Measurements from ENCODE around the gene CGRRF1. TPM values are rescaled to one million over a fixed set of nuclear protein-coding genes. Genes with fewer than 3 reads are reported as not detected.

CGRRF1 gene
- polyA plus RNA-seq, 1 donor = 16.0 TPM

DNA sequence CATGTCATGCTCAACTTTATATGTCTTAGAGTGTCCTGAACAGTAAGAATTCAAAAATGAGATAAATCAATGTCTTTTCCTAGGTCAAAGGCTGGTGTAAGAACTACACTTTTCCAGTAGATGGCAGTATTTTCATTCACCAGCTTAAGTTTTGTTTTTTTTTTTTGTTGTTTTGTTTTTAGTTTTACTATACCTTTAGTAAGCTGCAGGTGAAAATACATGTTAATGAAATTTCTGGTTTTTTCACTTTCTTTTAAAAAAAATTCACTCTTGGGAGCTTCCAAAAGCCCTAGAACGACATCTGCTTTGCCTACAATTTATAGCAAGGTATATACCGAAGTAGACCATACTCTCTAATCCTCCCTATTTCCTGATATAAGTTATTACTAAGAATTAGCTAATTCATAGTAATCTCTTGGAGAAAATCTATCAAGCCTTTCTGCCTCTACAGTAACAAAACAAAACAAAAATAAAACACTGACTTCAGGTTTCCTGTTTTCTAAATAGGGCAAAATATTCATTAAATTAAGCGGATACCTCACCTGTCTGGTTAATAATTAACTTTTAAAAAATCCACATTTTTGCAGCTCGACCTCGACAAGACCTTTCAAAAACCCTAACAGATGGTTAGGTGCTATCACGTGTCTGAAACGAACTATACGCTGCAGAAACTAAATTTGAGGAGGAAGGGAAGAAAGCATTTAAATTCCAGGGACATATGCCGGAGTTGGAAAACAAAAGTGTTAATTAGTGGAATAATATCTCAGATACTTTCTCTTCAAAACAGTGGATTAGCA, 54.6 kb downstream of the CGRRF1 start:
- Histone ChIP-seq H3K4me1 (ENCODE audit: control insufficient read depth, insufficient read depth, low read length) (no peaks in the 10 kb centered on the region), H3K36me3 (ENCODE audit: control insufficient read depth, insufficient read depth, low read length) (no peaks in the 10 kb centered on the region), H3K27me3 (ENCODE audit: control insufficient read depth, insufficient read depth, low read length) (no peaks in the 10 kb centered on the region), H3K9me3 (ENCODE audit: control insufficient read depth, low read depth, low read length) (no peaks in the 10 kb centered on the region), H3K4me3 (ENCODE audit: low read length) (peak overlapping the region; percentile 90), H3K27ac (ENCODE audit: low read length) (peak overlapping the region; percentile 100)
- WGBS (ENCODE audit: insufficient coverage, low lambda C conversion rate) = 0% methylated on average over 3 of the region's 9 CpGs
- peak in 1 of 2 donors; percentile 69 for DNase-seq

DNA sequence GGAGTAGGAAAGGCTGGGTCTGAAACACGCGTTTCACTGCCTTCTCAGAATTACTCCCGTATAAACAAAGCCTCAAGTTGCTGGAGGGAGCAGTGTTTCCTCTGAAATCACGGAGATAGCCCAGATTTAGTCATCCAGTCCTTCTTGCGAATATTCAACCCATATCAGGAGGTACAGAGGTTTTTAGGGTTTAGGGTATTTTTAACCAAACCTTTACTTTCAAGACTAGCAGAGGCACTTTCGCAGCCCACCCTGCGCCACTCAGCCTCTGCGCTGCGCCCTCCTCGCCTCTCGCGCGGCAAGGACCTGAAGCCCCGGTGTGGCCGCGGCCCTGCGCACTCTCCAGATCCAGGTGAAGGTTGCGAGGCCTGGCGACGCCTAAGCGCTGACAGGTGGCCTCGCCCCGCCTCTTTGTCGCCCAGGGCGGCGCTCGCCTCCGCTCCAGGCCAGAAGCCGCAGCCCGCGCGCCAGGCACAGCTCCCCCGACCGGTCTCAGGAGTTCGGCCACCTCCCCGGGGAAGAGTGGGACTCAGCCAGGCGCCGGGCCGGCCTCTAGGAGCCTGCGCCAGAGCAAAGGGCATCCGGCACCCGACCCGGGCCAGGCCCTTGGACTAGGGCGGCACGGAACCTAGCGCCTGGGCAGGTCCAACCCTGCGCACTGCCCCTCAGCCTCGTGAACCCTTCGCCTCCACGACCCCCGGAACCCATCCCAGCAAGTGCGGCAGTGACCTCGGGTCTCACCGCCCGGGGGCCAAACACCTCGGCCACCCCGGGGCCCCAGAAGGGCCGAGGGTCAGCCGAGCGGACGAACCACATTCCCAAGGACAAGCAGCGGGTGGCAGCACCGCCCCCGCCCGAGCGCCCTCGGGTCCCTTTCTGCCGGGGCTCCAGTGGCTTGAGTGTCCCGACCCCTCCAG, 55.4 kb downstream of the CGRRF1 start:
- peak; percentile 78 to 88 for DNase-seq
- no peaks in the 10 kb centered on the region for H3K9me3 ChIP-seq (ENCODE audit: control insufficient read depth, low read depth, low read length)
- H3K36me3 ChIP-seq (ENCODE audit: control insufficient read depth, insufficient read depth, low read length) = no peaks in the 10 kb centered on the region
- H3K27ac ChIP-seq (ENCODE audit: low read length) = peak overlapping the region; percentile 100
- no peaks in the 10 kb centered on the region for H3K4me1 ChIP-seq (ENCODE audit: control insufficient read depth, insufficient read depth, low read length)
- no CpG with 5 or more reads among the region's 69 CpGs for WGBS (ENCODE audit: insufficient coverage, low lambda C conversion rate)
- H3K27me3 ChIP-seq (ENCODE audit: control insufficient read depth, insufficient read depth, low read length) = no peaks in the 10 kb centered on the region
- peak overlapping the region; percentile 90 for H3K4me3 ChIP-seq (ENCODE audit: low read length)

DNA sequence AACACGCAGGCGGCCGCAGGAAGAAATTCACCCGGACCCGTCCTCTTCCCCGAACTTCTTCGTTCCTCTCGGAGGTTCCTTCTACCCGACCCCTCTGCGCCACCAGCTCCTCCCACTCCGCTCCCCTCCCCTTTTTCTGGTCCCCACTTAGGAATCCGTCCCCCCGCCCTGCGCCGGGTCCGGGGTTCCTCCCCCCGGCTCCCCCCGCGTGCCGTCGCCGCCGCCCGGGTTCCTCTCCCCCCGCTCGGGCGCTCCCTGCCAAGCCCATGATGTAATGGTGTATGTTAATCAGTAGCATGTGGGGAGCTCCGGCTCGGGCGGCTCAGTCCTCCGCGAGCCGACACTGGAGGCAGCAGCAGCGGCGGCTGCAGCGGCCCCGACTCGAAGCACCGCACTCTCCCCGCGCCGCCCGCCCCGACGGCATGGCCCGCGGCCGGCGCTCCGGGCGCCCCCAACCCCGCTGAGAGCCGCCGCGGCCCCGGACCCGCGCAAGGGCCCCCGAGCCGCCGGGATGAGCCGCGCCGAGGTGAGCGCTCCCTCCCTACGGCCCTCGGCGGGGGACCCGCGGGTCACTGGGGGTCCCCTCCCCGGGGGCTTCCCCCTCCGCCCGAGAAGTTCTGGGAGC, 56.2 kb downstream of the CGRRF1 start:
- Histone ChIP-seq H3K27me3 (ENCODE audit: control insufficient read depth, insufficient read depth, low read length) (no peaks in the 10 kb centered on the region), H3K27ac (ENCODE audit: low read length) (peak overlapping the region; percentile 100), H3K36me3 (ENCODE audit: control insufficient read depth, insufficient read depth, low read length) (no peaks in the 10 kb centered on the region), H3K9me3 (ENCODE audit: control insufficient read depth, low read depth, low read length) (no peaks in the 10 kb centered on the region), H3K4me1 (ENCODE audit: control insufficient read depth, insufficient read depth, low read length) (no peaks in the 10 kb centered on the region), H3K4me3 (ENCODE audit: low read length) (peak overlapping the region; percentile 90)
- no CpG with 5 or more reads among the region's 73 CpGs for whole genome bisulfite sequencing (ENCODE audit: insufficient coverage, low lambda C conversion rate)
- peak; percentile 91 to 96 for DNase-seq

DNA sequence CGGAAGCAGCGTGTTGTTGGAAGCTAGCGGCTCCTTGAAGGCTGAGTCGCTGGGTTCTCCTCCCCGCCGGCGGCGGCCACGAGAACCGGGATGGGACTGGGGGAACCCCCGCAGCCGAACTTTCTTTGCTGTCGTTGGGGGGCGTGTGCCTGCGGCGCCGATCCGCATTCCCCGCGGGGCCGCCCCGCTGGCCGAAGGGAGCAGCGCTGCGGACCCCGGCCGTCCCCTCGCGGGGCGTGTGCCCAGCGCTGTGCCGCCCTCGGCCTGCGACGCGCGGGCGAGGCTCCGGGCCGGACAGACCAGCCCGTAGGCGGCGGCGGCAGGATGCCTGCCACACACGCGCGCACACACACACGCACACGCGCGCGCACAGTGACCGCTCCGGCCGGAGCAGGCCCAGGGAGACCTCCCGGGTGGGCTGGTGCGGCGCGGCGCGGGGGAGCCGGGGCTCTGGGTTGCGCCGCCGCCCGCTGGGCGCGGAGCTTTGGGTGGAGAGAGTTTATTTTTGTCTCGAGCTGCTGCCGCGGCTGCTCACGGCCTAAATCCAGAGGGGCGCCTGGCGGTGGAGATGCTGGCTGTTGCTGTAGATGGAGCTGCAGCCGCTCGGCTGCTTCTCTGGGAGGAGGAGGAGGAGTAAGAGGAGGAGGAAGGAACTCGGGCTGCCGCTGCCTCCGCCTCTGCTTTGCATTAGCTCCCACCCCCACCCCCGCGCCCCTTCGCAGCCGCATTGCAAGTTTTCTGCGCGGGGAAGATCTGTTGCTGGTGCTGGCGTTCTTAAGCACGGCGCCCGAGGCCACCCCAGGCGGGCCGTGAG, 56.9 kb downstream of the CGRRF1 start, which contains the start of gene SAMD4A:
SAMD4A (plus strand) TSS at position 719 of the 814 bp plus-strand sequence. CDS start 789 bp downstream, outside the sequence.
- no peaks in the 10 kb centered on the region for H3K4me1 ChIP-seq (ENCODE audit: control insufficient read depth, insufficient read depth, low read length)
- H3K9me3 ChIP-seq (ENCODE audit: control insufficient read depth, low read depth, low read length) = no peaks in the 10 kb centered on the region
- no peaks in the 10 kb centered on the region for H3K36me3 ChIP-seq (ENCODE audit: control insufficient read depth, insufficient read depth, low read length)
- no CpG with 5 or more reads among the region's 91 CpGs for WGBS (ENCODE audit: insufficient coverage, low lambda C conversion rate)
- H3K27ac ChIP-seq (ENCODE audit: low read length) = peak within 1 kb of the TSS; percentile 100
- no peaks in the 10 kb centered on the region for H3K27me3 ChIP-seq (ENCODE audit: control insufficient read depth, insufficient read depth, low read length)
- peak within 1 kb of the TSS; percentile 90 for H3K4me3 ChIP-seq (ENCODE audit: low read length)
- DNase-seq = peak; percentile 66 to 85

DNA sequence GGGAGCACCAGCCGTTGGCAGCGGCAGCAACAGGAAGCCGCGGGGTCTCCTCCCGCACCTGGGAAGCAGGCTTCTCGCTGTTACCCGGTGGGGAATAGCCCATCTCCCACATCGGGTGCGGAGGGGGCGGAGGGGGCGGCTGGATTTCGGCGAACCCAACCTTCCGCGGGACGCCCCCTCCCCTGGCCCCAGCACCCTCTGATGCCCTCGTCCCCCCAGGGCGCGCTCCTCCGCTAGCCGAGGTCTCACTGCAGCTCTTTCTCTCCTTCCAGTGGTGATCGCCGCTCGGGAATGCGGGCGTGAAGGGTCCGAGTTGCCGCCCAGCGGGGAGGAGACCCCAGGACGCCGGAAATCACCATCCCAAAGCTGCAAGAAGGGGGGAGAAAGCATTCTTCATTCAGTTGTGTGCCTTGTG, 57.5 kb downstream of the CGRRF1 start:
- no peaks in the 10 kb centered on the region for H3K4me1 ChIP-seq (ENCODE audit: control insufficient read depth, insufficient read depth, low read length)
- H3K4me3 ChIP-seq (ENCODE audit: low read length) = peak overlapping the region; percentile 90
- peak in 1 of 2 donors; percentile 30 for DNase-seq
- no peaks in the 10 kb centered on the region for H3K36me3 ChIP-seq (ENCODE audit: control insufficient read depth, insufficient read depth, low read length)
- H3K9me3 ChIP-seq (ENCODE audit: control insufficient read depth, low read depth, low read length) = no peaks in the 10 kb centered on the region
- WGBS (ENCODE audit: insufficient coverage, low lambda C conversion rate) = no CpG with 5 or more reads among the region's 31 CpGs
- no peaks in the 10 kb centered on the region for H3K27me3 ChIP-seq (ENCODE audit: control insufficient read depth, insufficient read depth, low read length)
- peak overlapping the region; percentile 81 for H3K27ac ChIP-seq (ENCODE audit: low read length)

DNA sequence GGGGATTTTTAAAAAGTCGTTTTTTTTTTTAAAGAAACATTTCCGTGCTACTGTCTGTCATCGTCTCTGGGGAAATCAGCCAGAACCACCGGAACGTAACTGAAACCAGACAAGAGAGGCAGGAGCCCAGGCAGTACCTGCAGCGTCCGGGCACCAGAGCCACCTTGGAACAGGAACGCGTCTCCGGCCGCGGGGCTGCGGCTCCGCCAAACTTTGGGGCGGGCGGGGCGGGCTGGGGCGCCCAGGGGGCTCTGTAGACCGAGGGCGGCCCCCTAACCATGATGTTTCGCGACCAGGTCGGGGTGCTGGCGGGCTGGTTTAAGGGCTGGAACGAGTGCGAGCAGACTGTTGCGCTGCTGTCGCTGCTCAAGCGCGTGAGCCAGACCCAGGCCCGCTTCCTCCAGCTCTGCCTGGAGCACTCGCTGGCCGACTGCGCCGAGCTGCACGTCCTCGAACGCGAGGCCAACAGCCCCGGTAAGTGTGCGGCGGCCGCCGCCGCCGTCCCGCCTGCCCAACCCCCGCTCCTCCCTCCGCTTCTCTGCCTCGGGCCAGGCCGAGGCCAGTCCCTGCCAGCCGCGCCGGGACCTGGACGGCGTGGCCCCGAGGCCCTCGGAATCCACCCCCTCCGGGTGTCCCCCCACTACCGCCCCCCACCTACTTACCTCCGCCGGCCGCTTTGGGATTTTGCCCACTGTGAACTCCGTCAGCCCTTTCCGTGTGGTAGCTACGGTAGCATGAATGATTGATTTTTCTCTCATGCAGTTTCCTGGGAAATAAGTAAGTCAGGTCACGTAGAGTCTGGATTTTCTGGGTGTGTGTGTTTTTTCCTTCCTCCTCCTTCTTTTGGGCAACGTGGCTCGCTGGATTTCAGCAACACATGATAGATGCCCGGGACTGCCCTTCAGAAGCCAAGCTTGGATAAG, 58.2 kb downstream of the CGRRF1 start:
- Histone ChIP-seq H3K27me3 (ENCODE audit: control insufficient read depth, insufficient read depth, low read length) (no peaks in the 10 kb centered on the region), H3K36me3 (ENCODE audit: control insufficient read depth, insufficient read depth, low read length) (no peaks in the 10 kb centered on the region), H3K27ac (ENCODE audit: low read length) (peak overlapping the region; percentile 81), H3K9me3 (ENCODE audit: control insufficient read depth, low read depth, low read length) (no peaks in the 10 kb centered on the region), H3K4me3 (ENCODE audit: low read length) (peak overlapping the region; percentile 90), H3K4me1 (ENCODE audit: control insufficient read depth, insufficient read depth, low read length) (no peaks in the 10 kb centered on the region)
- peak; percentile 30 to 64 for DNase-seq
- WGBS (ENCODE audit: insufficient coverage, low lambda C conversion rate) = no CpG with 5 or more reads among the region's 70 CpGs

DNA sequence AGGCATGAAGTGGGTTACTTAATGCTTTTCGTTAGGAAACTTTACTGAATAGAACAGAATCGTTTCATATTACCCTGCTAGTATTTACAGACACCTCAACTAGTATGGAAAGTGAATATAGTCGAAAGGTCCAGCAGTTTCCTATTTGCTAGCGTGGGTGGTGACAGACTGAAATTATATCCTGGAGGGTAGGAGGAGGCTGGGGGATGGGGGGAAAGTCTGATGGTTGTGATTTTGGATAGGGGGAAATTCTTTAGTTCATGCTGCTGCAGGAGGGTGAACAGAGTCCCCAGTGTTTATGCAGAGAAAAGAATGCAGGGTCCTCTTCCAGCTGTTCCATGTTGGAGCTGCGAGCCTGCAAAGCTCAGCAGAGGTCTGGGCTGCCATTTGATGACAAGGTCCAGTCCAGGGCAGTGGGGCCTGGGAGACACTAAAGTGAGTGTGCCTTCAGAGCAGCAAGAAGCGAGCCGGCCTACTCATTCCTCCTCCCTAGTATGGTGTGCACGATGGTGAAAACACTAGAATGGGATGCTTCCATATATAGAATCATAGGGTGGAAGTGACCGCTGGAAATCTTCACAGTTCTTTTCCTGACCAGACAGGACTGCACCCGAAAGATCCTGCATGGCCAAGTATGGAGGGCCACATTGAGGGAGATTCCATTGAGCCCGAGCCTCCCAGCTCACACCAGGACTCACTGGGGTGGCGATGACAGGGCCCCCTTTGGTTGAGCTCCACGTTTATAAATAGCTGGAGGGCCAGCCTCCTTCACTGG, 59.3 kb downstream of the CGRRF1 start:
- no peak for DNase-seq
- H3K4me1 ChIP-seq (ENCODE audit: control insufficient read depth, insufficient read depth, low read length) = no peaks in the 10 kb centered on the region
- WGBS (ENCODE audit: insufficient coverage, low lambda C conversion rate) = no CpG with 5 or more reads among the region's 13 CpGs
- no peak overlapping the region for H3K4me3 ChIP-seq (ENCODE audit: low read length)
- no peaks in the 10 kb centered on the region for H3K27me3 ChIP-seq (ENCODE audit: control insufficient read depth, insufficient read depth, low read length)
- peak overlapping the region; percentile 22 for H3K27ac ChIP-seq (ENCODE audit: low read length)
- no peaks in the 10 kb centered on the region for H3K36me3 ChIP-seq (ENCODE audit: control insufficient read depth, insufficient read depth, low read length)
- H3K9me3 ChIP-seq (ENCODE audit: control insufficient read depth, low read depth, low read length) = no peaks in the 10 kb centered on the region

DNA sequence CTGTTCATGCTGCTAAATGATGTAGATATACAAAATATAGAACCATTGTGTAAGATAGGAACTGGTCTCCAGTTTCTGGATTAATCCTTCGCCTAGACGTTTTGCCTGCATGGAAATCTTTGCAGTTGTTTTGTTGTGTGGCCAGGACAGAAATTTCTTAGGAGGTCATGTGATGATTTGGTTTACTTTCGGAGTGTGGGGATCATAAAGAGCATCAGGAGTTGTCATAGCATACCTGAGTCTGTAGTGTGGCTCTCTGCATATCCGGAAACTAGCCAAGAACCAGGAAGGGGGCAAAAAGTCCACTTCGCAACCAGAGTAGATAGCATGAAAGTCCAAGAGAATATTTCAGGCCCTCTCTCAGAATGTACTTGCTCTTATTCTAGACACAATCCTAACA, 60.3 kb downstream of the CGRRF1 start:
- Histone ChIP-seq H3K27ac (ENCODE audit: low read length) (no peak overlapping the region), H3K36me3 (ENCODE audit: control insufficient read depth, insufficient read depth, low read length) (no peaks in the 10 kb centered on the region), H3K27me3 (ENCODE audit: control insufficient read depth, insufficient read depth, low read length) (no peaks in the 10 kb centered on the region), H3K9me3 (ENCODE audit: control insufficient read depth, low read depth, low read length) (no peaks in the 10 kb centered on the region), H3K4me1 (ENCODE audit: control insufficient read depth, insufficient read depth, low read length) (no peaks in the 10 kb centered on the region), H3K4me3 (ENCODE audit: low read length) (no peak overlapping the region)
- DNase-seq = no peak
- no CpG with 5 or more reads among the region's 5 CpGs for WGBS (ENCODE audit: insufficient coverage, low lambda C conversion rate)
